HuH-7.5 (cell line): Measurements from ENCODE around the gene ZIC2.
A peak's percentile ranks its signal among the peaks of the same experiment; 100 is the strongest.
"Not testable (repeated sequence)": the region's sequence is repeated elsewhere in the genome, so short reads cannot be mapped to it uniquely, and the experiment has no call there.

ENCODE experiments used
- DNase-seq: peaks from one replicate; pipeline ENCODE4 v3.0.0; 2011; ENCODE audit warnings: low spot score

Gene ZIC2

DNA sequence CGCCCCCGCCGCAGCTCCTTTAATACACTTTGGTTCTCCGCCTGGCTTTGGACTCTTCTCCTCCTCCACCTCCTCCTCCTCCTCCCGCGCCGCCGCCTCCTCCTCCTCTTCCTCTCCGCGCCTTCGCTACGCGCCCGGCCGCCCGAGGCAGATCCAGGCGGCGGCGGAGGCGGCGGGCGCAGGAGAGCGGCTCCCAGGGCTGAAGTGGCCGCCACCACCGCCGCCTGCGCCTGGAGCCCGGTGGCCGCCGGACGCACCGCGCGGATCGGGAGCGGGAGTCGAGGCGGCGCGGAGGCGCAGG is at the start of gene ZIC2:
ZIC2 (plus strand) TSS at position 50 of the 301 bp plus-strand sequence. CDS start 281 bp downstream, outside the sequence.
- DNase-seq: no peak

- DNase-seq: no peak
Measured at GRCh38 chr13:99932912-99933311, 48.7 kb upstream of the ZIC2 start.

GRCh38 chr13:99935772-99936171 is 45.8 kb upstream of the ZIC2 start:
- DNase-seq: no peak

DNA sequence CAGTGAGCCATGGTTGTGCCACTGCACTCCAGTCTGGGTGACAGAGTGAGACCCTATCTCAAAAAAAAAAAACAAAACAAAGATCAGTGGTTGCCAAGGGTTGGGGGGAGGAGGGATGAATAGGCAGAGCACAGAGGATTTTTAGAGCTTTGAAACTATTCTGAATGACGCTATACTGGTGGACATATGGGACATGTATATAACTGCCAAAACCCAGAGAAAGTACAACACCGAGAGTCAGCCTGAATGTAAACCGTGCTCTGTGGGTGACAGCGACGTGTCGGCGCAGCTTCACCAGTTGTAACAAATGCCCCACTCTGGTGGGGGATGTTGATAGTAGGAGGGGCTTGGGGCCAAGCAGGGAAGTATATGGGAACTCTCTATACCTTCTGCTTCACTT is 42.9 kb upstream of the ZIC2 start:
- DNase-seq: no peak

- no peak for DNase-seq
Measured at GRCh38 chr13:99941086-99941485, 40.5 kb upstream of the ZIC2 start.

DNA sequence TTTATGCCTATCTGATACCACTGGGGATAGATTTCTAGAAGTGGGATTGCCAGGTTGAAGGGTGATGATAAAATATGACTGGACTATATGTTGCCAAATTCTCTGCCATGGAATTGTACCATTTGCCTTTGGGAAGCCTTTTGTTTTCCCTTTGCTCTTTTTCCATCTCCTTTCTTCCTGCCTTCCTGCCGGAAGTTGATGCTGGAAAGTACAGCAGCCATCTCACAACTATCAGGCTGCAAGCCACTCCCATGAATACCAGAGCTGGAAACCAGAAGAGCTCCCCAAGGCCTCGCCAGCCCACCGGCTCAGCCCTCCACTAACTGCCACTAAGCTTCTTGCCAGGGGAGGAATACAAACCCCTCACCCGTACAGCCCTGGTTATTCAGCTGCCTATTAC is 39.7 kb upstream of the ZIC2 start:
- DNase-seq: no peak

- DNase-seq: no peak
Measured at GRCh38 chr13:99944102-99944501, 37.5 kb upstream of the ZIC2 start.

GRCh38 chr13:99944606-99945005 is 37.0 kb upstream of the ZIC2 start:
- no peak for DNase-seq

- not testable (repeated sequence) for DNase-seq
Measured at GRCh38 chr13:99945515-99945914, 36.1 kb upstream of the ZIC2 start.

- DNase-seq: no peak
Measured at GRCh38 chr13:99947666-99948065, 33.9 kb upstream of the ZIC2 start.

- no peak for DNase-seq
Measured at GRCh38 chr13:99948411-99948810, 33.2 kb upstream of the ZIC2 start.

- no peak for DNase-seq
Measured at GRCh38 chr13:99948907-99949678, 32.5 kb upstream of the ZIC2 start.

DNA sequence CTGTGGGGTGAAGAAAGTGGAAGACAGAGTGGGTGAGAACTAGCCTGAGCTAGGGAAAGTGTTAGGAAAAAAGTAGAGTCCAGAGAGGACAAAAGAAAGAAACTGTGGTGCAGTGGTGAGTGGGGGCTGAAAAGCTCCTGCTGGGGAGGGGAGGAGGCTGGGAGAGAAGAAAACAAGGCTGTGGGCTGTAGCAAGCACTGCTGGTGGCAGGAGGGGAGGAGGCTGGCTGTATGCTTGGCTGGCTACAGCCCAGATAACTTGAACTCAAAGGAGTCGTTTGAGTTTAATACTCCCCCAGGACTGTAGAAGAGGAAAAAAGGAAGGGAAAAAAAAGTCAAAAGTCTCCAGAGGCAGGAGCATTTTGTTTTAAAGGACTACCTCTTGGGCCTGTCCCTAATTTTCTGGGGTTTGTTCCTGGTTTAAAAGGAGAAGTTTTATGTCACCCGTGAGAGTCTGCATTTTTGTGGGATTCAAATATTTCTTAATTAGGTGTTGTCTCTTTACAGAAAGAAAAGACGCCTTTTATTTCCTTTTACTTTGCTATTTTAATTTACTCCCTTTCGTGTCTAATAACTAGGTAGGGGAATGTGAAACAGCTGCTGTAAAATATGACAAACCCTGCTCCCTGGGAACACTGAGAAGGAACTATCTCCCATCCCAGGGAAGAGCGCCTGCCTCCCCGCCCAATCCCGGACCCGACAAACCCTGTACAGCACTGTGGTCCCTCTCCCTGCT is 31.7 kb upstream of the ZIC2 start:
- no peak for DNase-seq

DNA sequence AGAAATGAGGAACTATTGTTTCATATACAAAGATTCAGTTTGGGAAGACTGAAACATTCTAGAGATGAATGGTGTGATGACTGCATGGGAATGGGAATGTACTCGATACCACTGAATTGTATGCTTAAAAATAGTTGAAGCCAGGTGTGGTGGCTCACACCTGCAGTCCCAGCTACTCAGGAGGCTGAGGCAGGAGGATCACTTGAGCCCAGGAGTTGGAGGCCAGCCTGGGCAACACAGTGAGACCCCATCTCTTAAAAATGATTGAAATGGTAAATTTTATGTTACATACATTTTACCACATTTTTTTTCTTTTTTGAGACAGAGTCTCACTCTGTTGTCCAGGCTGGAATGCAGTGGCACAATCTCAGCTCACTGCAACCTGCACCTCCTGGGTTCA is 29.9 kb upstream of the ZIC2 start:
- not testable (repeated sequence) for DNase-seq

GRCh38 chr13:99953138-99953755 is 28.3 kb upstream of the ZIC2 start:
- no peak for DNase-seq

GRCh38 chr13:99955107-99955746 is 26.4 kb upstream of the ZIC2 start:
- no peak for DNase-seq

- DNase-seq: no peak
Measured at GRCh38 chr13:99955747-99956472, 25.7 kb upstream of the ZIC2 start.

DNA sequence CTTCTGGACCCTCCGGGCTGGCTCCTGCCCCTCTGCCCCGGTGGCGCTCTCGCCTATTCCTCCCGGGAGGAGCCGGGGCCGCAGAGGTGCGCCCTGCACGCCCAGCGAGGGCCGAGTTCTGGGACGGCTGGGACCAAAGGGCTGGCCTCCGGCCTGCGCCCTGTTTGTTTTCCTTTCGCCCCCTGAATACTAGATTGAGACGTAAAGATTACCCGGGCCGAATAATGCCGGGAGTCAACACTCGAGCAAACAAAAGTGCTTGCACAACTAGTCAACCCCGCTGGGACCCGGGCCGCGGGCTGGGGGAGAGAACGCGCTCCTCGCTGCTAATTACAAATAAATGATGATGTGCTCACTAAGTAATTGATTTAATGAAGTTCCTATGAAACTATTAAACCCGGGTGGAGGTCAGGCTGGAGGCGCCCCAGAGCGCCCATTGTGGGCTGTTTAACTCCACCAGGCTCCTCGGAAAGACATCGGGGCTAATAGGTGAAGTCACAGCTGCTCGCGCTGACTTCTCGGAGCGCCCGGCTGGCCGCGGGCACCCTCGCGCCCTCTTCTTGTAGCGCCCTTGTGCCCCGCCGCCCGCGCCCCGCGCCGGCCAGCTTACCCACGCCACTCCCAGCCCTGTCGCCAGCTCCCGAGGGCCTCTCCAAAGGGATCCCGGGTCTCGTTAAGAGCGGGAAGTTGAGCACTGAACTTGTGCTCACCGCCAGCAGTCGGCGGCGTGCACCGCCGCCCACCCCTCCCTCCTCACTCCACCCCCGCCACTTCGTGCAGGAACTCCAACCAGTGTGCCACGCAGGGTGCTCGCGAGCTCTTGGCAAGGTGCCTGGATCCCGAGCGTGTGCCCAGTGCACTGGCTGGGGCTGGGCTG is 24.9 kb upstream of the ZIC2 start:
- DNase-seq: peak; percentile 53

- DNase-seq: no peak
Measured at GRCh38 chr13:99958406-99959126, 23.0 kb upstream of the ZIC2 start.

DNA sequence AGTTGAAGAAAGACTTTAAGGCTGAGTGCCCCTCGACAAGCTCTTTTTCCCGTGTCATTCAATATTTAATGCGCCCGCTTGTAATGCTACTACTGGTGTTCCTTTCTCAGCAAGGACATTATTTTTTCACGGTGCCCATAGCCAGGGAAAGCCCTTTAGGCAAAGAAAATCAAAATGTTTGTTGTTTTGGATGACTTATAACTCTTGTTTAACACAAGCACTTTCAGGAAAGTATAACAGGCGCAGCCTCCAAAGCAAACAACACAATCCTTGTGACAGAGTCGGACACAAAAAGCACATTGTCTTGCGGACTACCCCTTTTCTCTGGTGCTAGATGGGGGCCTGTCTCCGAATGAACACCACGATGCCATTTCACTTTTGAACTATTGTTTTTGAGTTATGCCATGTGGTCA is 22.5 kb upstream of the ZIC2 start:
- DNase-seq: no peak
